ENCODE data around the gene IER2. TPM values are rescaled to one million over a fixed set of nuclear protein-coding genes. Genes with fewer than 3 reads are reported as not detected.

The IER2 gene
- total RNA-seq, 1 experiment from 2014 or later = 80.4 TPM

- Histone ChIP-seq H3K4me1 (ENCODE audit: control insufficient read depth, insufficient read depth, low read length) (no peaks in the 10 kb centered on the region), H3K27me3 (ENCODE audit: control insufficient read depth, insufficient read depth, low read length) (no peaks in the 10 kb centered on the region), H3K36me3 (ENCODE audit: control insufficient read depth, insufficient read depth, low read length) (no peaks in the 10 kb centered on the region; the same call in 1 of the 2 replicates), H3K4me3 (ENCODE audit: low read depth in 2 of 2, low read length in 2 of 2) (no peak overlapping the region), H3K9me3 (ENCODE audit: control insufficient read depth, insufficient read depth, low read depth, low read length) (no peaks in the 10 kb centered on the region), H3K27ac (ENCODE audit: low read length) (no peak overlapping the region)
- ChIA-PET POLR2A (no interaction called here), CTCF (no interaction called here)
- no TSS peak for BruUV-seq (replicated peaks)
- TF ChIP-seq REST (IDR thresholded peaks at IDR 0.05; ENCODE audit: insufficient read depth in 1 of 2, low read depth in 2 of 2, low read length in 1 of 2) = no peak
- no peak for TF ChIP-seq POLR2AphosphoS5 (IDR thresholded peaks at IDR 0.05; ENCODE audit: low read depth, low read length)
- no peak for TF ChIP-seq CTCF (IDR thresholded peaks at IDR 0.05)
- TF ChIP-seq TCF7L2 (IDR thresholded peaks at IDR 0.05; ENCODE audit: low read depth, low read length) = no peak
- TF ChIP-seq SIN3A (IDR thresholded peaks at IDR 0.05; ENCODE audit: borderline replicate concordance, insufficient read depth, low read depth, low read length) = no peak
- intact Hi-C loops (cut with micrococcal nuclease; ENCODE audit: unreplicated experiment) (no loop called here), in situ Hi-C loops (cut with HindIII; ENCODE audit: low pct_unique_long_range_greater_than_20kb, low sequenced_read_pairs) (no loop called here)
- DNase-seq (ENCODE audit: low read depth, low spot score) = no peak
- ATAC-seq = no peak
Observed at GRCh38 chr19:13135068-13136062, 14.8 kb upstream of the IER2 start.

GRCh38 chr19:13137290-13137794, 12.9 kb upstream of the IER2 start:
- POLR2A ChIA-PET = no interaction called here
- Histone ChIP-seq H3K27me3 (ENCODE audit: control insufficient read depth, insufficient read depth, low read length) (no peaks in the 10 kb centered on the region), H3K27ac (ENCODE audit: low read length) (no peak overlapping the region), H3K9me3 (ENCODE audit: control insufficient read depth, insufficient read depth, low read depth, low read length) (no peaks in the 10 kb centered on the region), H3K4me3 (ENCODE audit: low read depth in 2 of 2, low read length in 2 of 2) (no peak overlapping the region), H3K4me1 (ENCODE audit: control insufficient read depth, insufficient read depth, low read length) (no peaks in the 10 kb centered on the region), H3K36me3 (ENCODE audit: control insufficient read depth, insufficient read depth, low read length) (no peaks in the 10 kb centered on the region; the same call in 1 of the 2 replicates)
- DNase-seq (ENCODE audit: low read depth, low spot score) (no peak), ATAC-seq (no peak)
- CTCF ChIA-PET = no interaction called here
- no peak for TF ChIP-seq CTCF (IDR thresholded peaks at IDR 0.05)
- BruUV-seq (replicated peaks) = no TSS peak
- intact Hi-C loops (cut with micrococcal nuclease; ENCODE audit: unreplicated experiment) = no loop called here
- in situ Hi-C loops (cut with HindIII; ENCODE audit: low pct_unique_long_range_greater_than_20kb, low sequenced_read_pairs) = no loop called here
